CD4-positive, alpha-beta T cell (primary cell): ENCODE data around the gene CHRNA5. TPM values are rescaled to one million over a fixed set of nuclear protein-coding genes. Genes with fewer than 3 reads are reported as not detected.
"Not testable (repeated sequence)": the region's sequence is repeated elsewhere in the genome, so short reads cannot be mapped to it uniquely, and the experiment has no call there.

Experiments used
- ATAC-seq: fragments of 200-7000 bp; cut with Tn5 transposase; one replicate; pipeline ENCODE4 v1.10.0; 2022; ENCODE audit warnings: mild to moderate bottlenecking; ENCODE audit not compliant: poor library complexity
- CTCF ChIA-PET: fragments of 350-600 bp; sonication (Branson Sonifier 250); formaldehyde crosslinking; loops from one replicate; lab custom pipeline; 2021; ENCODE audit warnings: antibody characterized with exemption, inconsistent platforms; lab: Charles Lee
- POLR2A ChIA-PET: fragments of 350-600 bp; sonication (Branson Sonifier 250); formaldehyde crosslinking; loops from one replicate; lab custom pipeline; 2021; ENCODE audit warnings: antibody characterized with exemption, inconsistent platforms; lab: Charles Lee
- DNase-seq, 14 experiments: peaks; one replicate each; pipeline ENCODE4 v3.0.0-alpha.2; 2013 to 2020; ENCODE audit warnings: mixed read lengths in 2 of 14
- H3K27ac ChIP-seq, 2 donors: one replicate each; pipeline versions ENCODE4 v1.5.1 to v1.7.0; 2013; ENCODE audit warnings: low read length in 2 of 2, low read depth in 1 of 2, mild to moderate bottlenecking in 1 of 2
- H3K27me3 ChIP-seq, 2 experiments: 1 replicate in 1 of 2; 2 replicates in 1 of 2; pipeline versions ENCODE4 v1.6.1 to v1.7.0; 2013; ENCODE audit warnings: low read length in 2 of 2, control low read depth in 1 of 2, mild to moderate bottlenecking in 1 of 2, moderate library complexity in 1 of 2; ENCODE audit not compliant: insufficient read depth in 2 of 2, control insufficient read depth in 1 of 2
- H3K36me3 ChIP-seq: one replicate; pipeline ENCODE4 v1.6.1; 2013; ENCODE audit warnings: low read length, control low read depth; ENCODE audit not compliant: insufficient read depth
- H3K4me1 ChIP-seq: one replicate; pipeline ENCODE4 v1.6.1; 2013; ENCODE audit warnings: low read length, control low read depth; ENCODE audit not compliant: insufficient read depth
- H3K4me3 ChIP-seq: one replicate; pipeline ENCODE4 v1.5.1; 2013; ENCODE audit warnings: mild to moderate bottlenecking, low read length, moderate library complexity
- H3K9me3 ChIP-seq, 2 experiments: 1 replicate in 1 of 2; 2 replicates in 1 of 2; pipeline versions ENCODE4 v1.6.1 to v1.7.0; 2013; ENCODE audit warnings: low read length in 2 of 2, mild to moderate bottlenecking in 2 of 2, control low read depth in 1 of 2, moderate library complexity in 1 of 2; ENCODE audit not compliant: control insufficient read depth in 1 of 2, insufficient read depth in 1 of 2
- H3K27ac Mint-ChIP-seq: one replicate; pipeline ENCODE4 v1.8.0; 2020; ENCODE audit warnings: mixed read lengths
- H3K27me3 Mint-ChIP-seq: one replicate; pipeline ENCODE4 v1.8.0; 2021; ENCODE audit warnings: mixed read lengths
- H3K36me3 Mint-ChIP-seq: one replicate; pipeline ENCODE4 v1.8.0; 2021; ENCODE audit warnings: low read depth, mixed read lengths
- H3K4me1 Mint-ChIP-seq: one replicate; pipeline ENCODE4 v1.8.0; 2021; ENCODE audit warnings: low read depth, mixed read lengths
- H3K4me3 Mint-ChIP-seq: one replicate; pipeline ENCODE4 v1.8.0; 2020; ENCODE audit warnings: mild to moderate bottlenecking, mixed read lengths
- H3K9me3 Mint-ChIP-seq: one replicate; pipeline ENCODE4 v1.8.0; 2020; ENCODE audit warnings: mixed read lengths
- intact Hi-C, 2 experiments: fragments of 100-400 bp; cut with DNase I in 1 of 2; cut with micrococcal nuclease in 1 of 2; formaldehyde crosslinking; loops; one replicate each; pipeline versions ENCODE4 v1.15.1 to v1.9.0; 2023 to 2025; cut with DNase I, micrococcal nuclease
- polyA plus RNA-seq, 2 donors: library from polyadenylated mRNA; unstranded; fragments of 120-200 nt; gene quantifications; one replicate each; pipeline ENCODE4 v1.2.1, GENCODE V29; 2013
- total RNA-seq, 174 experiments: library from RNA in 2 of 174; stranded (reverse) in 2 of 174; gene quantifications; one replicate each; pipeline ENCODE4 v1.2.3 and lab custom pipeline; 2021 to 2026
- TF ChIP-seq, protein P1 (sequence below): fragments of 200-600 bp; IDR thresholded peaks from one replicate; pipeline ENCODE4 v1.8.0; 2022; ENCODE audit warnings: antibody characterized with exemption, mild to moderate bottlenecking

CHRNA5 gene
- total RNA-seq = under 1 TPM; 0.25 TPM
- 0.24 TPM for polyA plus RNA-seq (2013, experiment 1 of 2)
- 0.57 TPM for polyA plus RNA-seq (2013, experiment 2 of 2)
- 0.20 to 17.0 (median 0.93) reads per million in 172 experiments for total RNA-seq (lab: John Stamatoyannopoulos, UW)

DNA sequence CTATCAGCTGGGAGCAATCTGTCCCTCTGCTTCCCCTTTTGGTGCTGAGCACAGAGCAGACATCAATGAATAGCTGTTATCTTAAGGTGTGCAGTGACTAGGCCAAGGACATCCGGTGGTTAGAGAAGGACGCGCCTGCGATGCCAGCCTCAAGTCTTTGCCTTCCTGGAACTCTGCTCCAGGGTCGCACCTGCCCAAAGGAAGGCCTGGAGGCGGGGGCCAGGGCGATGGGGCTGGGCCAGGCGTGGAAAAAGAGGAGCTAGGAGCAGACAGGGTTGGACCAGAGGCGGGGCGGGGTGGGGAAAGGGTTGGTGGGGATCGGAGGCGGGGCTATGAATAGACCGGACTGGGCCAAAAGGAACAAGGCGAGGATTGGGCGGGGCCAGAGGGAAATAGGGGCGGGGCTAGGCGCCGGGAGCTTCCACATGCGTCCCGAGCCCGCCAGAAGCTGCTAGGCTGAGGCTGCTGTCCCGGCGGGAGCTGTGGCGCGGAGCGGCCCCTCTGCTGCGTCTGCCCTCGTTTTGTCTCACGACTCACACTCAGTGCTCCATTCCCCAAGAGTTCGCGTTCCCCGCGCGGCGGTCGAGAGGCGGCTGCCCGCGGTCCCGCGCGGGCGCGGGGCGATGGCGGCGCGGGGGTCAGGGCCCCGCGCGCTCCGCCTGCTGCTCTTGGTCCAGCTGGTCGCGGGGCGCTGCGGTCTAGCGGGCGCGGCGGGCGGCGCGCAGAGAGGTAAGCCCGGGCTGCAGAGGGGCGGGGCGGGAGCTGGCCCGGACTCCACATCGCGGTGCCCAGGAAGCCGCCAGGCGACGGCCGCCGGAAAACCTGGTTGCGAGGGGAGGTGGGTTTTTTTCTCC lies at the start of gene CHRNA5:
TSS of gene CHRNA5 (plus strand) at position 424 of the 854 bp plus-strand sequence. CDS start at position 624, 200 bp downstream.
- H3K4me3 ChIP-seq = peak within 1 kb of the TSS; percentile 67
- Mint-ChIP-seq H3K4me1 (peaks cover 21% of the 10 kb centered on the region), H3K4me3 (peak within 1 kb of the TSS; percentile 96), H3K27me3 (peaks cover 16% of the 10 kb centered on the region), H3K27ac (no peak within 1 kb of the TSS), H3K9me3 (no peaks in the 10 kb centered on the region), H3K36me3 (no peaks in the 10 kb centered on the region)
- ChIA-PET POLR2A (interaction anchor here (0.6 to 2.6 kb wide), 8 partner anchors 9 to 308 kb away, joined by 3 to 33 read pairs (median 4); partner anchors contain the start of genes IREB2, MORF4L1, PSMA4 and SKIC8), CTCF (no interaction called here)
- no peaks in the 10 kb centered on the region for H3K36me3 ChIP-seq
- H3K27me3 ChIP-seq = no peaks in the 10 kb centered on the region
- H3K4me1 ChIP-seq = peaks cover 18% of the 10 kb centered on the region
- ATAC-seq (peak; percentile 70), DNase-seq (peak; percentile 14 to 78 (median 52))
- intact Hi-C loops = loop anchor here (1.0 to 2.0 kb wide), 2 partner anchors 25 kb away; partner anchors contain the start of gene PSMA4 (in 2 of the 2)
- TF ChIP-seq, protein P1, sequence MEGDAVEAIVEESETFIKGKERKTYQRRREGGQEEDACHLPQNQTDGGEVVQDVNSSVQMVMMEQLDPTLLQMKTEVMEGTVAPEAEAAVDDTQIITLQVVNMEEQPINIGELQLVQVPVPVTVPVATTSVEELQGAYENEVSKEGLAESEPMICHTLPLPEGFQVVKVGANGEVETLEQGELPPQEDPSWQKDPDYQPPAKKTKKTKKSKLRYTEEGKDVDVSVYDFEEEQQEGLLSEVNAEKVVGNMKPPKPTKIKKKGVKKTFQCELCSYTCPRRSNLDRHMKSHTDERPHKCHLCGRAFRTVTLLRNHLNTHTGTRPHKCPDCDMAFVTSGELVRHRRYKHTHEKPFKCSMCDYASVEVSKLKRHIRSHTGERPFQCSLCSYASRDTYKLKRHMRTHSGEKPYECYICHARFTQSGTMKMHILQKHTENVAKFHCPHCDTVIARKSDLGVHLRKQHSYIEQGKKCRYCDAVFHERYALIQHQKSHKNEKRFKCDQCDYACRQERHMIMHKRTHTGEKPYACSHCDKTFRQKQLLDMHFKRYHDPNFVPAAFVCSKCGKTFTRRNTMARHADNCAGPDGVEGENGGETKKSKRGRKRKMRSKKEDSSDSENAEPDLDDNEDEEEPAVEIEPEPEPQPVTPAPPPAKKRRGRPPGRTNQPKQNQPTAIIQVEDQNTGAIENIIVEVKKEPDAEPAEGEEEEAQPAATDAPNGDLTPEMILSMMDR = no peak
- no peaks in the 10 kb centered on the region for H3K9me3 ChIP-seq
- H3K27ac ChIP-seq = no peak within 1 kb of the TSS

DNA sequence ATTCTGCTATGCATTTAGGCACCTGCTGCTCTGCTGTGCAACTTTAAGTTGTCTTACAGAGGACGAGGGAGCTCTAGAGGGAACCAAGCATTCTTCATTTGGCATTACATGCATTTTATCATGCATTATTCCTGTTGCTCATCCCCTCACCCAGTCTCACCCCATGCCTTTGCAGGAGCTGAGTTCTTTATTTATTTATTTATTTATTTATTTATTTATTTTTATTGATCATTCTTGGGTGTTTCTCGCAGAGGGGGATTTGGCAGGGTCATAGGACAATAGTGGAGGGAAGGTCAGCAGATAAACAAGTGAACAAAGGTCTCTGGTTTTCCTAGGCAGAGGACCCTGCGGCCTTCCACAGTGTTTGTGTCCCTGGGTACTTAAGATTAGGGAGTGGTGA lies 45.3 kb upstream of the CHRNA5 start:
- H3K4me3 Mint-ChIP-seq, POLR2A ChIA-PET, H3K4me1 Mint-ChIP-seq, intact Hi-C loops, H3K4me3 ChIP-seq, CTCF ChIA-PET, H3K27me3 Mint-ChIP-seq, H3K27me3 ChIP-seq, ATAC-seq, DNase-seq, H3K36me3 ChIP-seq, H3K9me3 ChIP-seq, H3K27ac Mint-ChIP-seq, H3K4me1 ChIP-seq, H3K9me3 Mint-ChIP-seq, H3K27ac ChIP-seq: not testable (repeated sequence)
- peaks cover 11% of the 10 kb centered on the region for H3K36me3 Mint-ChIP-seq

DNA sequence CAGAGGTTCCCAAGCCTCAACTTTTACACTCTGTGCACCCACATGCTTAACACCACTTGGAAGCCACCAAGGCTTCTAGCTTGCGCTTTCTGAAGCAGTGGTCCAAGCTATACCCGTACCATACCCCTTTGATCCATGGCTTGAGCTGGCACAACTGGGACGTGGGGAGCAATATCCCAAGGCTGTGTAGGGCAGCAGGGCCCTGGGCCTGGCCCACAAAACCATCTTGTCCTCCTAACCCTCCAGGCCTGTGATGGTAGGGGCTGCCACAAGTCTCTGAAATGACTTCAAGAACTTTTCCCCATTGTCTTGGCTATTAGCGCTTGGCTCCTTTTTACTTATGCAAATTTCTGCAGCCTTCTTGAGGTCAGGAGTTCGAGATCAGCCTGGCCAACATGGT lies 41.1 kb upstream of the CHRNA5 start:
- Histone ChIP-seq H3K27ac (no peak overlapping the region), H3K4me1 (no peaks in the 10 kb centered on the region), H3K36me3 (no peaks in the 10 kb centered on the region), H3K27me3 (no peaks in the 10 kb centered on the region), H3K4me3 (no peak overlapping the region), H3K9me3 (no peaks in the 10 kb centered on the region)
- Mint-ChIP-seq H3K36me3 (peaks cover 6% of the 10 kb centered on the region), H3K4me3 (no peak overlapping the region), H3K9me3 (no peaks in the 10 kb centered on the region), H3K27me3 (no peaks in the 10 kb centered on the region), H3K27ac (no peak overlapping the region), H3K4me1 (no peaks in the 10 kb centered on the region)
- intact Hi-C loops = no loop called here
- TF ChIP-seq, protein P1 = no peak
- DNase-seq = no peak
- ChIA-PET POLR2A (no interaction called here), CTCF (no interaction called here)
- ATAC-seq = no peak
